22Rv1 (cell line): ENCODE results near the gene CLINT1.

Experiments used
- H3K27ac ChIP-seq: fragments of 450-650 bp; 2 replicates; pipeline ENCODE4 v1.5.1; 2017
- CTCF ChIP-seq: fragments of 450-650 bp; IDR thresholded peaks from 2 replicates; pipeline ENCODE4 v1.5.1; 2017; ENCODE audit warnings: mild to moderate bottlenecking
- ZFX ChIP-seq: fragments of 450-650 bp; IDR thresholded peaks from 2 replicates; pipeline ENCODE4 v1.6.1; 2017; ENCODE audit warnings: antibody characterized with exemption, borderline replicate concordance

Gene CLINT1

GRCh38 chr5:157799578-157799977 lies 59.4 kb downstream of the CLINT1 start:
- TF ChIP-seq ZFX = no peak
- TF ChIP-seq CTCF = no peak
- no peak overlapping the region for H3K27ac ChIP-seq

GRCh38 chr5:157793301-157793700 lies 65.6 kb downstream of the CLINT1 start:
- no peak for TF ChIP-seq CTCF
- H3K27ac ChIP-seq = no peak overlapping the region

GRCh38 chr5:157785801-157786200 lies 73.1 kb downstream of the CLINT1 start:
- no peak for TF ChIP-seq ZFX
- TF ChIP-seq CTCF = no peak
- no peak overlapping the region for H3K27ac ChIP-seq

GRCh38 chr5:157779221-157779620 lies 79.7 kb downstream of the CLINT1 start:
- H3K27ac ChIP-seq = no peak overlapping the region
- TF ChIP-seq CTCF (no peak), ZFX (no peak)

- TF ChIP-seq ZFX (no peak), CTCF (no peak)
- no peak overlapping the region for H3K27ac ChIP-seq
These were observed 80.7 kb downstream of the CLINT1 start for GRCh38 chr5:157778121-157778805.

GRCh38 chr5:157772127-157772526 lies 86.8 kb downstream of the CLINT1 start:
- no peak for TF ChIP-seq ZFX
- no peak for TF ChIP-seq CTCF
- H3K27ac ChIP-seq = no peak overlapping the region

- TF ChIP-seq CTCF (no peak), ZFX (no peak)
- no peak overlapping the region for H3K27ac ChIP-seq
These were observed 88.3 kb downstream of the CLINT1 start for GRCh38 chr5:157770665-157771064.
